IPS DF 4.7 (cell line): ENCODE results near the gene ZNF536.
"Not testable (repeated sequence)": the region's sequence is repeated elsewhere in the genome, so short reads cannot be mapped to it uniquely, and the experiment has no call there.

Experiments used
- DNase-seq: peaks from one replicate; pipeline ENCODE4 v3.0.0-alpha.2; 2013; ENCODE audit warnings: low spot score; ENCODE audit errors: extremely low read depth

The ZNF536 gene

GRCh38 chr19:30388327-30388726, 16.1 kb downstream of the ZNF536 start:
- DNase-seq = no peak

- no peak for DNase-seq
Measured at GRCh38 chr19:30388819-30389218, 16.6 kb downstream of the ZNF536 start.

DNA sequence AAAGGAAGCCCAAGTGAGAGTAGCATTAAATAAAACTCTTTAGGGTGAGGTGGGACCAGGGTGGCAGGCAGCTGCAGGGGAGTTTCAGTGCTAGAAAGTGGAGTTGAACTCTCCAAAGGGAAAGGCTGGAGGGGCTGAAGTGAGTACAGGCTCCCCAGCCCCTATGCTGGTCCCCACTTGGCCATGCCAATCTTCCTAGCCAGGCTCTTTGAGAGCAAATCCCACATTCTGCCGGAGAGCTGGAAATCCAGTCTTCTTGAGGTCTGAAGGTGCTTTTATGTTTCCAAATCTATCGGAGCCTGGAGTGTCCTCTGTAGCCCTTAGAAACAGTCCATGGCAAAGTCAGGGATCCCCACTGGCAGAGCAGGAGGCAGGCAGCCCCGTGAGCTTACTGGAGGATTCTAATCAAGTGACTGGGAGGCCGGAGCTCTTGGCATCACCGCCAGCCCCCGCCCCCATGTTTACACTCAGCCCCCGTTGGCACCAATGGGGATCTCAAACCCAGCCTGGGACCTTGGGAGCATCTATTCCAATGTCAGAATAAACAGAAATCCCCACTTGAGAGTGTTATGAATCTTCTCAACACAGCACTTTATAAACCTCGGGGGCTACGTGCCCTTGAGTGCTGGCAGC, 18.3 kb downstream of the ZNF536 start:
- DNase-seq = no peak

GRCh38 chr19:30391052-30391451, 18.9 kb downstream of the ZNF536 start:
- no peak for DNase-seq

GRCh38 chr19:30391554-30392551, 19.7 kb downstream of the ZNF536 start:
- DNase-seq = no peak

DNA sequence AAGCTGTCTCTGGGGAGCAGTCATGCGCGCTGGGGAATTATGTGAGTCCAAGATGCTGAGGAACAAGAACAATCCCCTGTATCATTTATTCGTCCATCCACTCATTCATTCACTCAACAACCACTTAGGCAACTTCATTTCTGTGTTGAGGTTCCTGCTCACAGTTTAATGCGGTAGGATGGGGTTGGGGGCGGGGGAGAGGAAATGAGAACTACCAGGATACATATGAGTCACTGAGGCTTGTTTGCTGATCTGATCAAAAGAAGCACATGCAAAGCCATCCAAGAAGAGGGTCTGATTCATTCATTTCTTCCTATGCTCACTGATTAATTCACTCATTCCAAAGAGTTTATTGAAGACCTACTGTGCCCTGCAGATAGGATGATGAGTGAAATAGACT, 20.9 kb downstream of the ZNF536 start:
- DNase-seq = no peak

- no peak for DNase-seq
Measured at GRCh38 chr19:30393729-30394480, 21.7 kb downstream of the ZNF536 start.

- no peak for DNase-seq
Measured at GRCh38 chr19:30394481-30395151, 22.4 kb downstream of the ZNF536 start.

- DNase-seq = no peak
Measured at GRCh38 chr19:30395283-30395682, 23.1 kb downstream of the ZNF536 start.

- DNase-seq = not testable (repeated sequence)
Measured at GRCh38 chr19:30398539-30398938, 26.4 kb downstream of the ZNF536 start.

- DNase-seq = no peak
Measured at GRCh38 chr19:30401956-30402355, 29.8 kb downstream of the ZNF536 start.

- no peak for DNase-seq
Measured at GRCh38 chr19:30402436-30403202, 30.4 kb downstream of the ZNF536 start.

GRCh38 chr19:30403203-30403985, 31.2 kb downstream of the ZNF536 start:
- DNase-seq = no peak

DNA sequence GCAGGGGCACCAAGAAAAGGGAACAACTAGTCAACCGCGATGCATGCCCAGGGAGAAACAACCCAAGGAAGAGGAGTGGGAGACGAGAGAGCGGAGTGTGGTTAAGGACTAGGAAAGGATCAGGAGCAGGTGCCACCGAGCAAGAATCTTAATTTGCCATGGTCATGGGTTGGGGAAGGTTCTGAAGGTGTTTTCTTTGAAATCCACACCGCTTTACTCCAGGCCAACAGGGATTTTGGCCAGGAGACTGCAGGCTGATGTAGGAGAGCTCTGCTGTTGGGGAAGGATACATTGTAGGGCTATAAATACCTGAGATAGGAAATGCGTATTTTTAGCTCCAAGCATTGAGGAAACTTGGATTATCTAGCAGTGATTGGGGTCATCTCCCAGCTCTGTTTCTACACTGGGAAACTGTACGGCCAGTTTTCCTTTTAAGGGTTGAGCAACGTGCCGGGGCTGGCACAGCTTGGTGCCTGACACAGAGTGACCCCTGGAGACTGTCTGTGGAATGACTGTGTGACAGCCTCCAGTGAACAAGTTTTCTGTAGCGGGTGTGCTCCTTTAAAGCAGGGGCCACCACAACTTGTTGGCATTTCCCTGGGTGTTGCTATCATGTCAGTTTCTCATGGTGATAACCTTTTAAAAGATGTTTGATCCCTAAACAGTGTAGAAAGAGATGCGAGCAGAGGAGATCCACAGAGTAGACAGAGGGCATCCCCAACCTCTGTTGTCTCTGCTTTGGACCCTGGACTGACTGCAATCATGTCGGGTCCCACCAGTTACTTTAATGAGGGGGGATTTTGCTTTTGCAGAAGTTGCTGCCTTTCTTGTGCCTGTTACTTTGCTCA, 34.3 kb downstream of the ZNF536 start:
- DNase-seq = no peak

DNA sequence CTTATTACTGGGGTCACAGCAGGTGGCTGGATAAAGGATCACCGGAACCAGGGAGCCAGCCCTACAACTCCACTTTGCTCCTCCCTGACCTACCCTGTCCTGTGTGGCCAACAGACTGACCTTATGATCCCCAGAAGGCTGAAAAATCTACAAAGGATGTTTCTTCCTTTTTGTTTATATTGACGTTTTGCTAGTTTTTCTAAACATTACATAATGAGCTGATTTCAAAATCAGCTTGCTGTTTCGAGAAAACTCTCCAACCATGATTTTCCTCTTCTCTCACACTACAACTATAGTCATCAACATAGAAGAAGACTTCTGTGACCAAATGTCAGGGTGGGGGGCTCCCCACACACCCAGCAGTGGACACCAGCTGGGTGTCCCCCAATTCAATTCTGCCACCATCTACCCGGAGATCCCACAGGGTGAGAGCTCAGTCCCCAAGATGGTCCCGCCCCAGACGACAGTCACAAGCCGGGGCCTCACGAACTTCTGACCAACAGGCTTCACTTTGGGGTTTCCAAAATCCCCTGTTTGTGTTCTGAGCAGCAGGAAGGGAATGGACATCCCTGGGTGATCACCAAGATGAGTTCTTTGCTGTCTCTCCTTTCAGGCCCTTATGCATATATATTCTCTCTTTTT, 35.0 kb downstream of the ZNF536 start:
- no peak for DNase-seq

DNA sequence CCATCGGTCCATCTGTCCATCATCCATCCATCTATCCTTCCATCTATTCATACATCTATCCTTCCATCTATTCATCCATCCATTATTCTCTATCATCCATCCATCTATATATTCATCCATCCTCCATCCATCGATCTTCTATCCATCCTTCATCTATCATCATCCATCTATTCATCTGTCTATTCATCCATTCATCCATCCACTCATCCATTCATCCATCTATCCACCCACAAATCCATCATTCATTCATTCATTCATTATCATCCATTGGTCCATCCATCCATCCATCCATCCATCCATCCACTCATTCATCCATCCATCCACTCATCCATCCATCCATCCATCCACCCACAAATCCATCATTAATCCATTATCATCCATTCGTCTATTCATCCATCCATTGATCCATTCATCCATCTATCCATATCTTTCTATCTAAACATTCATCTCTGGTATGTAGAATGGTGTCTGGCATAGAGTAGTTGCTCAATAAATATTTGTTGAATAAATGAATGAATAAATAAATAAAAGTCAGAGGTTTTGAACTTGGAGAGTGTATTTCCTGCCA, 36.6 kb downstream of the ZNF536 start:
- DNase-seq = no peak

- no peak for DNase-seq
Measured at GRCh38 chr19:30411714-30412113, 39.5 kb downstream of the ZNF536 start.

GRCh38 chr19:30416375-30416774, 44.2 kb downstream of the ZNF536 start:
- no peak for DNase-seq
